Ishikawa (cell line): ENCODE results near the gene SLC11A1.

ENCODE experiments used
- MAX ChIP-seq: IDR thresholded peaks from 2 replicates; pipeline ENCODE4 v1.6.1; 2012
- REST ChIP-seq: IDR thresholded peaks from 2 replicates; pipeline ENCODE4 v1.6.1; 2012; ENCODE audit warnings: low read depth, mild to moderate bottlenecking
- TCF12 ChIP-seq: IDR thresholded peaks from 2 replicates; pipeline ENCODE4 v1.6.1; 2012; ENCODE audit warnings: low read depth

- no peak for TF ChIP-seq MAX
- TF ChIP-seq REST: no peak
- TF ChIP-seq TCF12: no peak
Observed at GRCh38 chr2:218340656-218341055, 41.4 kb upstream of the SLC11A1 start.
